Mesothelial cell of epicardium (in vitro differentiated cells): ENCODE data around the gene MAPRE3. TPM values are rescaled to one million over a fixed set of nuclear protein-coding genes. Genes with fewer than 3 reads are reported as not detected.

Source experiments
- DNase-seq, 2 experiments: peaks; one replicate each; pipeline ENCODE4 v3.0.0; 2021; ENCODE audit warnings: low spot score in 2 of 2; ENCODE audit not compliant: unreplicated experiment in 2 of 2
- H3K27ac Mint-ChIP-seq: 2 replicates; pipeline ENCODE4 v1.8.0; 2021; ENCODE audit warnings: mixed read lengths
- H3K27me3 Mint-ChIP-seq: 2 replicates; pipeline ENCODE4 v1.8.0; 2021; ENCODE audit warnings: low read depth, mixed read lengths
- H3K36me3 Mint-ChIP-seq: 2 replicates; pipeline ENCODE4 v1.8.0; 2021; ENCODE audit warnings: mixed read lengths
- H3K4me1 Mint-ChIP-seq: 2 replicates; pipeline ENCODE4 v1.8.0; 2021; ENCODE audit warnings: mixed read lengths
- H3K4me3 Mint-ChIP-seq: 2 replicates; pipeline ENCODE4 v1.8.0; 2021; ENCODE audit warnings: mild to moderate bottlenecking, moderate library complexity, mixed read lengths
- H3K9me3 Mint-ChIP-seq: 2 replicates; pipeline ENCODE4 v1.8.0; 2021; ENCODE audit warnings: mixed read lengths
- total RNA-seq: library from RNA; stranded (reverse); gene quantifications from 3 replicates; pipeline ENCODE4 v1.2.1, GENCODE V29; 2021
- TF ChIP-seq, protein P1 (sequence below): fragments of 200-600 bp; sonication (generic); IDR thresholded peaks from one replicate; pipeline ENCODE4 v1.5.0; 2021; ENCODE audit warnings: antibody characterized with exemption; ENCODE audit not compliant: unreplicated experiment

The MAPRE3 gene
- total RNA-seq, 1 donor from 2014 or later = 14.8 TPM

GRCh38 chr2:26936855-26937254 is 33.6 kb upstream of the MAPRE3 start:
- no peaks in the 10 kb centered on the region for H3K4me1 Mint-ChIP-seq
- no peaks in the 10 kb centered on the region for H3K36me3 Mint-ChIP-seq
- H3K9me3 Mint-ChIP-seq = no peaks in the 10 kb centered on the region
- TF ChIP-seq, protein P1, sequence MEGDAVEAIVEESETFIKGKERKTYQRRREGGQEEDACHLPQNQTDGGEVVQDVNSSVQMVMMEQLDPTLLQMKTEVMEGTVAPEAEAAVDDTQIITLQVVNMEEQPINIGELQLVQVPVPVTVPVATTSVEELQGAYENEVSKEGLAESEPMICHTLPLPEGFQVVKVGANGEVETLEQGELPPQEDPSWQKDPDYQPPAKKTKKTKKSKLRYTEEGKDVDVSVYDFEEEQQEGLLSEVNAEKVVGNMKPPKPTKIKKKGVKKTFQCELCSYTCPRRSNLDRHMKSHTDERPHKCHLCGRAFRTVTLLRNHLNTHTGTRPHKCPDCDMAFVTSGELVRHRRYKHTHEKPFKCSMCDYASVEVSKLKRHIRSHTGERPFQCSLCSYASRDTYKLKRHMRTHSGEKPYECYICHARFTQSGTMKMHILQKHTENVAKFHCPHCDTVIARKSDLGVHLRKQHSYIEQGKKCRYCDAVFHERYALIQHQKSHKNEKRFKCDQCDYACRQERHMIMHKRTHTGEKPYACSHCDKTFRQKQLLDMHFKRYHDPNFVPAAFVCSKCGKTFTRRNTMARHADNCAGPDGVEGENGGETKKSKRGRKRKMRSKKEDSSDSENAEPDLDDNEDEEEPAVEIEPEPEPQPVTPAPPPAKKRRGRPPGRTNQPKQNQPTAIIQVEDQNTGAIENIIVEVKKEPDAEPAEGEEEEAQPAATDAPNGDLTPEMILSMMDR = no peak
- no peak overlapping the region for H3K27ac Mint-ChIP-seq
- H3K27me3 Mint-ChIP-seq = peaks cover 7% of the 10 kb centered on the region
- H3K4me3 Mint-ChIP-seq = no peak overlapping the region
- DNase-seq = no peak

- Mint-ChIP-seq H3K4me3 (no peak overlapping the region), H3K4me1 (peaks cover 2% of the 10 kb centered on the region), H3K27ac (no peak overlapping the region), H3K9me3 (no peaks in the 10 kb centered on the region), H3K36me3 (no peaks in the 10 kb centered on the region), H3K27me3 (peaks cover 16% of the 10 kb centered on the region)
- no peak for DNase-seq
- TF ChIP-seq, protein P1 = no peak
These were observed 31.9 kb upstream of the MAPRE3 start for GRCh38 chr2:26938399-26939118.

DNA sequence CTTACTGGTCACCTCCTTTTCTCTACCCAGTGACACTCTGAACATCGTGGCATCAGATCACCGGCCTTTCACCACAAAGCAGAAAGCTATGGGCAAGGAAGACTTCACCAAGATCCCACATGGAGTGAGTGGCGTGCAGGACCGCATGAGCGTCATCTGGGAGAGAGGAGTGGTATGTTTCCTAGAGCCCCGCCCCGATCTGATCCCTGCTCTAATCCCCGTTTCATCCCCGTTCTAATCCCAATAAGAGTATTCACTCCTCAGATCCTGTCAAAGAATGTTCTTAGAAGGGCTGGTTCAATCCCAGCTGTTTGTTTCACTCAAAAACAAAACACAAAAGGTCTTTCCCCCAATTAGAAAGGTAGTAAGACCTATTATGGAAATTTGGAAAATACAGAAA is 30.4 kb upstream of the MAPRE3 start:
- H3K36me3 Mint-ChIP-seq = no peaks in the 10 kb centered on the region
- TF ChIP-seq, protein P1 = no peak
- no peak overlapping the region for H3K27ac Mint-ChIP-seq
- peaks cover 2% of the 10 kb centered on the region for H3K4me1 Mint-ChIP-seq
- peaks cover 27% of the 10 kb centered on the region for H3K27me3 Mint-ChIP-seq
- no peak for DNase-seq
- no peaks in the 10 kb centered on the region for H3K9me3 Mint-ChIP-seq
- no peak overlapping the region for H3K4me3 Mint-ChIP-seq

DNA sequence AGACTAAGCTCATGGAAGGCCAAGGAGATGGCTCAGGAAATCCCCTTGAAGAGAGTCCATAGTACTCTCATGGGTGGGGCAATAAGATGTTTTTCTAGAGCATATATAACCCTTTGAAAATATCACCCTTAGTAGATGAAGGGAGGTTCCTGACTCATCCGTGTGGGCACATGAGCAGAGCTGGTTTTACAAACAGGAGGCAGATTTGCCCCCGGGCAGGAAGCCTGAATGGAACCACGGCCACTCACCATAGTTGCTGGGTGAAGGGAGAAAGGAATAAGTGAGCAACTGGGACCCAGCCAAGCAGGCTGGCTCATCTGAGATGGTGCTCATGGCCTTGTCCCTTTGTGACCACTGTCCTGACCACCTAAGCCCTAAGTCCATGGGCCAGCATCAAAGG is 29.0 kb upstream of the MAPRE3 start:
- TF ChIP-seq, protein P1 = no peak
- no peaks in the 10 kb centered on the region for H3K36me3 Mint-ChIP-seq
- no peak for DNase-seq
- no peaks in the 10 kb centered on the region for H3K9me3 Mint-ChIP-seq
- peaks cover 33% of the 10 kb centered on the region for H3K27me3 Mint-ChIP-seq
- no peak overlapping the region for H3K27ac Mint-ChIP-seq
- peaks cover 2% of the 10 kb centered on the region for H3K4me1 Mint-ChIP-seq
- H3K4me3 Mint-ChIP-seq = no peak overlapping the region

DNA sequence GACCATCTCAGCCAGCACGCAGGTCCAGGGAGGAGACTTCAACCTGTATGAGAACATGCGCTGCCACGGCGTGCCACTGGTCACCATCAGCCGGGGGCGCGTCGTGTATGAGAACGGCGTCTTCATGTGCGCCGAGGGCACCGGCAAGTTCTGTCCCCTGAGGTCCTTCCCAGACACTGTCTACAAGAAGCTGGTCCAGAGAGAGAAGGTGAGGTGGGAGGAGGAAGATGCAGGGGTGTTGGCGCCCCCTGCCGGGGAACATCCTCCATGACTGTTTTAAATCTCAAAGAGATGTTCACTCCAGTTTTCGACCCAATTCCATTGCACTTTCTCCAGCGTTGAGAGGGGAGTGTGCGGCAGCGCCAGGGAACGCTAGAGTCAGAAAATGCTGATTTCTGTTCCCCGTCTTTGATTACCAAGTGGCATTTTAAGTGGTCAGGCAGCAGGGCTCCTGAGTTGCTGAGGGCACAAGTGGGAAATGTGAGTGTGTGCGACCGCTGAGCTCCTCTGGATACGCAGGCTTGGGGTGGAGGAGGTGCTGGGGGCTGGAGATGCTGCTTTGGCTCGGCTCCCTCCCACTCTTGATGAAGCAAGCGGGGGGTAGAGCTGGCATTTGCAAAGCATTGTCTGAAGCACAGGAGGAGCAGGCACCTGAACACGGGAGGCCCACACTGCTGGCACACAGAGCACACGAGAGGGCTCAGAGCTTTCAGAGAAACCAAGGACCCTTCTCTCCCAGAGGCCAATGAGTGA is 27.7 kb upstream of the MAPRE3 start:
- Mint-ChIP-seq H3K27ac (no peak overlapping the region), H3K36me3 (no peaks in the 10 kb centered on the region), H3K4me3 (no peak overlapping the region), H3K9me3 (no peaks in the 10 kb centered on the region), H3K4me1 (peaks cover 2% of the 10 kb centered on the region), H3K27me3 (peaks cover 34% of the 10 kb centered on the region)
- DNase-seq = peak; percentile 58 to 86
- TF ChIP-seq, protein P1 = peak; percentile 94
